Small intestine (tissue), 7 donors: ENCODE measurements around the gene SOX10. TPM values are rescaled to one million over a fixed set of nuclear protein-coding genes. Genes with fewer than 3 reads are reported as not detected.

Source experiments
- DNase-seq, 2 donors: peaks; one replicate each; pipeline versions ENCODE4 v3.0.0 to v3.0.0-alpha.2; 2013
- FAIRE-seq: peaks from 2 replicates; lab custom pipeline; 2012; peaks lifted over from hg19 to GRCh38; lab: Jason Lieb, UNC
- H3K27ac ChIP-seq, 3 donors: one replicate each; pipeline ENCODE4 v1.5.1; 2013; ENCODE audit warnings: low read length in 2 of 3, mild to moderate bottlenecking in 2 of 3, control low read depth in 1 of 3, inconsistent platforms in 1 of 3, low read depth in 1 of 3, moderate library complexity in 1 of 3
- H3K27me3 ChIP-seq, 3 donors: one replicate each; pipeline ENCODE4 v1.6.1; 2013; ENCODE audit warnings: low read length in 3 of 3, inconsistent platforms in 1 of 3; ENCODE audit not compliant: control insufficient read depth in 3 of 3, insufficient read depth in 3 of 3
- H3K36me3 ChIP-seq, 3 donors: one replicate each; pipeline ENCODE4 v1.6.1; 2013; ENCODE audit warnings: low read length in 3 of 3, inconsistent platforms in 1 of 3, low read depth in 1 of 3, mild to moderate bottlenecking in 1 of 3, moderate library complexity in 1 of 3; ENCODE audit not compliant: control insufficient read depth in 3 of 3, insufficient read depth in 2 of 3
- H3K4me1 ChIP-seq, 3 donors: one replicate each; pipeline ENCODE4 v1.6.1; 2013; ENCODE audit warnings: low read length in 2 of 3, inconsistent platforms in 1 of 3, low read depth in 1 of 3, mild to moderate bottlenecking in 1 of 3, moderate library complexity in 1 of 3; ENCODE audit not compliant: control insufficient read depth in 3 of 3, insufficient read depth in 2 of 3
- H3K4me3 ChIP-seq, 3 donors: one replicate each; pipeline ENCODE4 v1.5.1; 2013; ENCODE audit warnings: low read length in 3 of 3, control low read depth in 1 of 3, inconsistent platforms in 1 of 3, low read depth in 1 of 3, mild to moderate bottlenecking in 1 of 3, moderate library complexity in 1 of 3
- H3K9me3 ChIP-seq, 2 donors: one replicate each; pipeline ENCODE4 v1.6.1; 2013; ENCODE audit warnings: low read depth in 1 of 2, low read length in 1 of 2; ENCODE audit not compliant: control insufficient read depth in 2 of 2, insufficient read depth in 1 of 2
- WGBS, 3 donors: extraction: QIAGEN DNeasy Blood & Tissue Kit; methylation state at CpG; one replicate each; pipeline ENCODE4 v1.1.7; 2013; 5-methylcytosine and 5-hydroxymethylcytosine counted together
- polyA plus RNA-seq, 4 donors: library from polyadenylated mRNA; stranded (reverse) in 3 of 4; unstranded in 1 of 4; fragments of 200-250 nt in 3 of 4; fragments of 120-200 nt in 1 of 4; gene quantifications; one replicate each; pipeline versions ENCODE4 v1.2.1 to v1.2.3, GENCODE V29; 2013
- donor health status: healthy with polysubstance abuse.
- donor health status: control.
- donor health status: control.
- donor health status: Bipolar disorder and iron deficiency.
- donor health status: healthy.

Gene SOX10
- polyA plus RNA-seq, 4 donors: 0.27 to 2.8 (median 1.8) TPM; not detected in 1

GRCh38 chr22:38017939-38018885, 33.9 kb upstream of the SOX10 start:
- Histone ChIP-seq H3K36me3 (no peaks in the 10 kb centered on the region), H3K4me1 (peaks cover 0 to 3% (median 0%) of the 10 kb centered on the region in 3 donors), H3K27me3 (no peaks in the 10 kb centered on the region), H3K9me3 (peaks cover 0 to 3% of the 10 kb centered on the region in 2 donors), H3K4me3 (no peak overlapping the region), H3K27ac (no peak overlapping the region)
- WGBS, 3 donors: 87 to 90% (median 88%) methylated on average over 12 of the region's 12 CpGs
- DNase-seq: no peak
- FAIRE-seq: no peak

DNA sequence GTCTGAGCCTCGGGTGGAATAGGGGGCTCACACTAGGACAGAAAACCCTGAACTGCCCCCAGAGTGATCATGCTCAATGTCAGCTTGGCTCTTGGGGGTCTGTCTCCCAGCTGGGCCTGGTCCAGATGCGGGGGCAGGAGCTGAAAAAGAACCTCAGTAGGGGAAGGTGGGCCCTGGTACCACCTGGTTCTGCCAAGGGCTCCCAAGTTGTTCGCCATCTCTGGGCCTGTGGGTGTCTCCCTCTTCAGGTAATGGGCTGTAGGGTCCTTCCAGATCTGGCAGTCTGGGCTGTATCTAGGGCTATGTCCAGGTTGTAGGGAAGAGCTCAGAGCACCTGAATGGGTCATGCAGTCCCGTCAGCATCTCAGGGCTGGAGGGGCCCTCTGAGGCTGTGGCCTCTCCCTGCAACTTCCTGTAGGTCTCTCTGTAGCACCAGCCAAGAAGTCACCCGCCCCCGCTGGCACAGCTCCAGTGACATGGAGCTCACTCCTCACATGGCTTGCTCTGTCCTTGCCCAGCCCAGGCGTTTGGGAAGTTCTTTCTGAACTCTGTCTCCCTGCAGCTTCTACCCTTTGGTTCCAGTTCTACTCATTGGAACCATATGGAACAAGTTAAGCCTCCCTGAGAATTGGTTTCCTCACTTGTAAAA, 33.0 kb upstream of the SOX10 start:
- Histone ChIP-seq H3K27ac (peak overlapping the region in 2 of 3 donors; percentile 24 to 30), H3K4me3 (no peak overlapping the region)
- WGBS, 3 donors: 42 to 48% (median 47%) methylated on average over 6 to 7 of the region's 7 CpGs

DNA sequence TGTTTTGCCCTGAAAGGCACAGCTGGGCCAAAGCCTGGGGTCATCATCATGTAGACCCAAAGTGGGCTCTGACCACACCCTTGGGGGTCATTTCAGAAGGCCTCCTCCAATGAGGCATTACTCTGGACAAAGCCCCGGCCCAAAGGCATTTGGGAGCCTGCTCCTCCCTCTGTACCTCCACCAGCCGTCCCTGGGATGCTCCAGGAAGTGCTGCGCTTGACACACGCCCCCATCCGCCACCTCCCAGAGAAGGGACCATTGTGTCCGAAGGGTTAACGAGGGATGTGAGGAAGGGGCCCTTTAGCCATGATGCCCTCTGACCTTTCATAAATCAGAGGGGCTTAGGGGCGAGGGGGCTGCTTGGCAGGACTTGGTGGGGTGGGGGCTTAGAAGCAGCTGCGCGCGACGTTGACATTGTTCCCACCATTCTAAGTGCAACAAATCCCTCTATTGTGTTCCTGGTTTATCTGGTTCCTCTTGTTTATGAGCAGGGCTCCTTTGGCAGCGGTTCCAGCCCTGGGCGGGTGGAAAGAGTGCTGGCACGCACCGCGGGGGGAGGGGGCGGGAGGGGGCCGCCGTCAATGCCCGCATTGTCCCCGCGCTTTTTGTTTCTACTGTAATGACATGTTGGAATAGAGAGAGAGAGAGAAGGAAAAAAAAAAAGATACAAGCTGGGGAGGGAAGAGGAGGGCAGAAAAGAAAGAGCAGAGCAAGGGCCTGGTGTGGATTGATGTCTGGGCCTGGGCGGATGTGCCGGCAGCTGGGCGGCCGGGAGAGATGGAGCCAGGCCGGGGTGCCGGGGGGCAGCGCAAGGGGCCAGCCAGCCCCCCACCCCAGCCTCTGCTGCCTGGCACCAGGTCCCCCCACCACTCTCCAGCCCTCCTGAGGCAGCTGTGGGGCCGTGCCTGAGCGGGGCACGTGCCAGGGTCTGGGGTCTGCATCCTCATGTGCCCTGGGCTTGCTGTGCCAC, 32.1 kb upstream of the SOX10 start:
- H3K27ac ChIP-seq: peak overlapping the region in 1 of 3 donors; percentile 30
- H3K4me1 ChIP-seq: peaks cover 0 to 3% (median 0%) of the 10 kb centered on the region in 3 donors
- DNase-seq (peak; percentile 14 to 27), FAIRE-seq (no peak)
- 23 to 46% (median 29%) methylated on average over 32 to 33 of the region's 33 CpGs for WGBS, 3 donors
- H3K4me3 ChIP-seq: no peak overlapping the region
- H3K9me3 ChIP-seq: peaks cover 0 to 3% of the 10 kb centered on the region in 2 donors
- H3K27me3 ChIP-seq: no peaks in the 10 kb centered on the region
- H3K36me3 ChIP-seq: no peaks in the 10 kb centered on the region

More for the DNA sequence above, 33.0 kb upstream of the SOX10 start:
- H3K27me3 ChIP-seq: no peaks in the 10 kb centered on the region
- DNase-seq (peak; percentile 24 to 43), FAIRE-seq (no peak)
- H3K9me3 ChIP-seq: peaks cover 0 to 3% of the 10 kb centered on the region in 2 donors
- peaks cover 0 to 3% (median 0%) of the 10 kb centered on the region in 3 donors for H3K4me1 ChIP-seq
- H3K36me3 ChIP-seq: no peaks in the 10 kb centered on the region

DNA sequence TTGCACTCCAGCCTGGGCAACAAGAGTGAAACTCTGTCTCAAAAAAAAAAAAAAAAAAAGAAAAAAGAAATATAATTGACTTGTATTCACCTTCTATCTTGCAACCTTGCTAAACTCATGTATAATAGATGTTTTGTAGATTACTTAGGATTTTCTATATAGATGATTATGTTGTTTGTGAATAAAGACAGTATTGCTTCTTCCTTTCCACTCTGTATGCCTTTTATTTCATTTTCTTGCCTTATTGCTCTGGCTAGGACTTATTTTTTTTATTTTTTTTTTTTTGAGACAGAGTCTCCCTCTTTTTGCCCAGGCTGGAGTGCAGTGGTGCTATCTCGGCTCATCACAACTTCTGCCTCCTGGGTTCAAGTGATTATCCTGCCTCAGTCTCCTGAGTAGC, 29.7 kb upstream of the SOX10 start:
- Histone ChIP-seq H3K4me1 (peaks cover 0 to 3% (median 0%) of the 10 kb centered on the region in 3 donors), H3K27me3 (no peaks in the 10 kb centered on the region), H3K27ac (no peak overlapping the region), H3K4me3 (no peak overlapping the region), H3K9me3 (peaks cover 0 to 3% of the 10 kb centered on the region in 2 donors), H3K36me3 (no peaks in the 10 kb centered on the region)
- 93 to 97% (median 94%) methylated on average over 1 of the region's 1 CpG for WGBS, 3 donors
- FAIRE-seq: no peak
- DNase-seq: no peak

DNA sequence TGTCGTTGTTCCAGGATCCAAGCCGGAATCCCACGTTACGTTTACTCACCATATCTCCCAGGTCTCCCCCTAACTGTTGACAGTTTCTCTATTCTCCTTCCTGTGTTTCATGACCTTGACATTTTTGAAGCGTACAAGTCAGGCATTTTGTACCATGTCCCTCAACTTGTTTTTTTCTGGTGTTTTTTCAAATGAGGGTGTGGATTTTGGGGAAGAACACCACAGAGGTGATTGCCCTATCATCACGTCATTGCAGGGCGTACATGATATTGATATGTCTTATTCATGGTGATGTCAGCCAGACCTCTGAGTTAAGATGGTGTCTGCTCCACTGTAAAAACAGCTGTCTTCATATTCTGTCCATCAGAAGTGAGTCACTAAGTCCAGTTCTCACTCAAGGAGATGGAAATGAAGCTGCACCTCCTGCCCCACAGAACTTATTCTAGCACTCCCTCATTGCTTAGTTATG, 28.3 kb upstream of the SOX10 start:
- no peaks in the 10 kb centered on the region for H3K27me3 ChIP-seq
- 86 to 88% (median 87%) methylated on average over 7 of the region's 7 CpGs for WGBS, 3 donors
- no peak for FAIRE-seq

DNA sequence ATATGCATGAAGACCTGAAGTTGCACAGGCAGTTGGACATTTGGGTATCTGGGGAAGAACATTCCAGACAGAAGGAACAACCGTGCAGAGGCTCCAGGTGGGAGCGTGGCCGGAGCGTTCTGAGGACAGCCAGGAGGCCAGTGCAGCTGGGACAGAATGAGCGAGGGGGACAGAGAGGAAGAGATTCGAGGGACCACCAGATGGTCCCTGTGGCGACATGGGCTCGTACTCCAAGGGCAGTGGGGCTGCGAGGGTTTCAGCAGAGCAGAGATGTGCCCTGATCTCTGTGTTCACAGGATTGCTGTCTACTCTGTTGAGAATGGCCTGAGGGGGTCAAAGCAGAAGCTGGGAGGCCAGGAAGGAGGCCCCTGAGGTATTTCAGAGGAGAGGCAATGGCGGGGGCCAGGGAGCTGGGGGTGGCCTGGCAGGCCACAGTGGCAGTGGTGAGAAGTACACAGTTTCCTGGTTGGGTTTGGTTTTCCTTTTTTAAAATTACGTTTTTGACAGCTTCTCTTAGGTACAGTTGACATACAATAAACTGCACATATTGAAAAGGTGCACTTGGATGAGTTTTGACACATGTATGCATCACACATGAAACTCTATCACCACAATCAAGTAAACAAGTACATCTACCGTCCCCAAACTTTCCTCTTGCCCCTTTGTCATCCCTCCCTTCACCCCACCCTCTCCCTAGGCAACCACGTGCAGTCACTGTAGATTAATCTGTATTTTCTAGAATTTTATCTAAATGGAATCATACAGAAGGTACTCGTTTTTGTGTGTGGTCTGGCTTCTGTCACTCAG, 24.8 kb upstream of the SOX10 start:
- DNase-seq: no peak
- FAIRE-seq: no peak
- Histone ChIP-seq H3K4me3 (no peak overlapping the region), H3K36me3 (no peaks in the 10 kb centered on the region), H3K27ac (no peak overlapping the region), H3K27me3 (no peaks in the 10 kb centered on the region), H3K9me3 (peaks cover 0 to 1% of the 10 kb centered on the region in 2 donors), H3K4me1 (no peaks in the 10 kb centered on the region)
- WGBS, 3 donors: 75 to 77% (median 75%) methylated on average over 14 of the region's 14 CpGs

More for the DNA sequence above, 28.3 kb upstream of the SOX10 start:
- H3K36me3 ChIP-seq: no peaks in the 10 kb centered on the region
- no peak overlapping the region for H3K27ac ChIP-seq
- peaks cover 0 to 3% of the 10 kb centered on the region in 2 donors for H3K9me3 ChIP-seq
- DNase-seq: no peak
- peaks cover 0 to 3% (median 0%) of the 10 kb centered on the region in 3 donors for H3K4me1 ChIP-seq
- no peak overlapping the region for H3K4me3 ChIP-seq

GRCh38 chr22:38007330-38007902, 23.1 kb upstream of the SOX10 start:
- no peak overlapping the region for H3K27ac ChIP-seq
- no peaks in the 10 kb centered on the region for H3K27me3 ChIP-seq
- H3K4me3 ChIP-seq: no peak overlapping the region
- FAIRE-seq (no peak), DNase-seq (no peak)
- WGBS, 3 donors: 91 to 95% (median 94%) methylated on average over 13 of the region's 13 CpGs
- no peaks in the 10 kb centered on the region for H3K36me3 ChIP-seq
- no peaks in the 10 kb centered on the region for H3K9me3 ChIP-seq
- H3K4me1 ChIP-seq: no peaks in the 10 kb centered on the region
